ENCODE data around the gene CDSN.
A peak's percentile ranks its signal among the peaks of the same experiment; 100 is the strongest.

Gene CDSN

DNA sequence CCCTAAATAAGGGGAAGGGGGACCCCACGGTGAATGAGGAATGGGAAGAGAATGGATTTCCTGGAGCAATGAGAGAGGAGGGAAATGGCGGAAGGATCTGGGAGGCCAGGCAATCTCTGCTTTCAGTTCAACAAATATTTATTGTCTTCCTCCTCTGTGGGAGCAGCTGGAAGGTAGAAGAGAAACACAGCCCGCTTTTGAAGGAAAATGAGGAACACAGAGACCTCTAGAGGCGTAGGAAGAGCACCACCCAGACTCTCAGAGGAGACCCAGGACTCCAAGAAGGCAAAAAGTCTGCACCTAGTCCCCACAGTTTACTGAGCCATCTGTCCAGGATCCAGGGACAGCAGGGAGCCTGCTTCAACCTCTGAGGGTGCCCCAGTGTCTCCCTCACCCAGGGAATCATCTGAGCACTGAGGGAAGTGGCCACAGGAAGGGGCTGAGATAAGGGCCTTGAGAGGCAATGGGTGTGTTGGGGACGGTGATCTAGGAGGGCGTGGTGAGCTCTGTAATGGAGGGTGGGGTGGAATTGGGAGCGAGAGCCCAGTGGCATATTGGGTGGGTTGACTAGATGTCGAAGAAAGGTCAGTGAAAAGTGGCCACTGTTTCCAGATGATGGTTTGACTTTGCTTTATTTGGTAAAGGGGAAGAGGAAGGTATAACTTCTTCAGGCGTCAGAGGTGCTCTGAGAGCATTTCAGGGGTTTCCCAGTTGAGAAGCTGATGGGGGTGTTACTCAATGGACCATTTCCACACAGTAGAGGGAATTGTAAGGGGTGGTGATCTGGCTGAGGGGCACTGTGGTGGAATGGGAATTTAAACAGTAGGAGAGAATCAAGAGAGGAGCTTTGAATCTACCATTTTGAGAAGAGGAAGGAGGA, 5.0 kb downstream of the CDSN start:
- DNase-seq = no peak

DNA sequence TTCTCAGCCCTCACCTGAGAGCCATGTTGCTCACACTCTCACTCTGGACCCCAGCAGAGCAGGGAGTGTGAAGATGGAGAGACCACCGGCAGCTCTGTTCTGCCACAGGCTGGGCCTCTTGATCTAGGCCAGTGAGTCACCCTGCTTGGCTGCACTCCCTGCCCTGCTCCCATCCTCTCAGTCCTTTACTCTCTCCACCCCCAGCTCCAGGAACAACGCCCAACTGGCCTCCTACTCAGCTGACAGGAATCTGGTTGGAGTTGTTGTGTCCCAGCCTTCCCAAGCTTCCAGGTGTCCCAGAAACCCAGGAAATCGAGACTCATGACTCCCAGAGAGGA, 5.7 kb downstream of the CDSN start, which contains the start of gene PSORS1C1:
PSORS1C1 (plus strand) TSS at position 260 of the 338 bp plus-strand sequence. CDS start 14,833 bp downstream, outside the sequence.
- no peak for DNase-seq

DNA sequence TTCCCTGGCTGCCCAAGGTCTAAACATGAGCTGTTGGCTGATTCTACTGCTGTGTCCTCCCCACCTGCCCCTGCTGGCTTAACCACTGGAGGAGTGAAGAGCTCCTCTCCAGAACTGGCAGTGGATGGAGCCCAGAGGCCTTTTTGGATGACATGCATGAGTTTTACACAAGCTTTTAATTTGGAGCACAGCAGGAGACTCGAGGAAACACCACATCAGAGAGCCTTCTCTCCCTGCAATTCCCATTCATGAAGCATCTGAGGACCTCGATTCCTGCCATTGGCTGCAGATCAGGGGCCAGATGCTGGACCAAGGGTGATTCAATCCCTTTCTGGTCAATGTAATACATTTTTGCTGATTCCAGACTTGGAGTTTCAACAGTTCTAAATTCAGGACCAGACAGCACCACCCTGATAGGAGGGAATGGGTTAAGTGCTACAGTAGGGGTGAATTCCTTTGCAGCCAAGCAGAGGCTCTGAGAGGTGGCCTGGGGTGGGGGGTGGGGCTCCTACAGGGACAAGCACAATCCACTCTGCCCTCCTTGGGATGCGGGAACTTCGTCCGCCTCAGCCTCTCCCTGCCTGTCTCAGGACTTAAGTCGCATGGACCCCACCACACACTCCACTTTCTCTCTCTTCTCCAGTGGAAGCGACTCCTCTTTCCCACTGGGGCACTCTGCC, 6.2 kb downstream of the CDSN start:
- DNase-seq = no peak

DNA sequence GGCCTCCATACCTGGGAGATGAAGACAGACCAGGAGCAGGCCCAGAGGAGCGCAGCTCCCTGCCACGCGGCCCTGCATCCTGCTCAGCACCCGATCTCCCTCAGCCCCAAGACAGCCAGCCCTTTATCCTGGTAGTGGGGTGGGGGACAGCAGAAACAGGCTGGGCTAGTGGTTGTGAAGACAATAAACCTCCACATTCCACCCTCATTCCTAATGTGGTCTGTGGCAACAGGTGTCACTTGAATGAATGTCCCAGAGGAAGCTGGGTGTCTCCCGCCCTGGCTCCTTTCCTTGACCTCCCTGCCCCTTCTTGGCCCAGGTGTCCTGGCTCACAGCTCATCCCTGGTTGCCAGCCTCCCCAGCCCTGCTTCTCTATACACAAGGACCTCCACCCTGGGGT, 7.8 kb downstream of the CDSN start, which contains the start of gene C6orf15:
C6orf15 (minus strand) TSS at position 98 of the 400 bp plus-strand sequence; CDS start at position 78, 20 bp downstream.
- DNase-seq = no peak

DNA sequence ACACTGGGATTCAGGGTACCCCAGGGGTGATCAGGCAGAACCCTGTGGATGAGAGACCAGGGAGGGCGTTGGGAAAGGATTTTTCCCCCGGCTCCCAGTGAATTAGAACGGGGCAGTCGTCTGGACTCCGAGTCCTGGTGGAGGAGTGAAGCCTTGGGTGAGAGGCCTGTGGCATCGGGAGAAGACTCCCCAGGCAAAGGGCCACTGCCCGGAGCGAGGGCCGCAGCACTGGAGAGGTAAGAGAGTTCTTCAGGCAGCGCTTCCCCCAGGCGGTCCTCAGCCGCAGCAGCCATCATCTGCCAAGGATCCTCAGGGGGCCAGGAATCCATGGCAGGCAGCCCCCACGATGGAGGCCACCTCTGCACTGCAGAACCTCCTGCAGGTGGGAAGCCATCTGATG, 8.5 kb downstream of the CDSN start:
- no peak for DNase-seq

DNA sequence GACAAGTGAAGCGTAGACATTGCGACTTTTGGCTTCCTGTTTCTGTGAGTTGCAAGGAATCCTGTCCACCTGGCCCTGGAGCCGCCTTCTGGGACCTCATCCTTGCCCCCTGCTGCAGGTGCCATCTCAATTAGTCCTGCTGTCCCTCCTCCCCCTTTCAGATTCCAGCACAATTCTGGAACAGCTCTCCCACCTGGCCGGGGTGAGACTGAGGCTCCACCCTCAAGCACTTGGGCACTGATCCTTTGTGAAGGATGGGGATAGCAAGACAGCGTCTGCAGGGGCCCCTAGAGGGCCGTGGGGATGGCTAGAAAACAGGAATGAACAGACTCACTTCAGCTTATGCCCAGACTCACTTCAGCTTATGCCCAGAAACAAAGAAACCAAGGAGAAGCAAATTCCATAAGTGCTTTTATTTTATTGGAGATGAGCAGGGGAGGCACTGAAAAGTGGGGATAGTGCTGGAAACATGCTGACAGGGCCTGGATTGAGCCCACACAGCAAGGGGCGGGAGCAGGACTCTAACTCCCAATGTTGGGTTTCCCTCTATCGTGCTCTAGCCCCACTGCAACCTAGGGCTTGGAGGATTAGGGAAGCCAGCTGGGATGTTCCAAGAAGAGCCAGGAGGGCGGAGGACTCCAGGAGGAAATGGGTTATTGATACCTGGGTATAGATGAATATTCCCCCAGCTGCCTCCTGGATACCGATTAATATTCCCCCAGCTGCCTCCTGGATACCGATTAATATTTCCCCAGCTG, 9.2 kb downstream of the CDSN start:
- DNase-seq = no peak

DNA sequence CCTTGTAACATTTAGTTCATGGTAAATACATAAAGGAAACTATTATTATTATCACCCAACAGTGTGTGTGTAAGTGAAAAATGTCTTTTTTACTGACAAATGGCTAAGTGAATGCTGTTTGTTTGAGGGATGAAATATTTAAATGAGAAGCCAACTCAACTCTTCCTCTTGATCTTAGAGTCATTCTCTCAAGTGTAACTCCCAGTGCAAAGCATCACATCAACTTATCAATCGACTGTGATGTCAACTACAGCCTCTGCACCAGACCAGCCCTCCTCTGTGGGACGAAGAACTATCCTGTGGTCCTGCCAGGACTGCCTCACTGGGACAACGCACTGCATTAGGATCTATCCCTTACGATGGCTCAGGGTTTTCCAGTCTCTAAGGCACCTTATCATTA, 13.2 kb downstream of the CDSN start:
- no peak for DNase-seq

DNA sequence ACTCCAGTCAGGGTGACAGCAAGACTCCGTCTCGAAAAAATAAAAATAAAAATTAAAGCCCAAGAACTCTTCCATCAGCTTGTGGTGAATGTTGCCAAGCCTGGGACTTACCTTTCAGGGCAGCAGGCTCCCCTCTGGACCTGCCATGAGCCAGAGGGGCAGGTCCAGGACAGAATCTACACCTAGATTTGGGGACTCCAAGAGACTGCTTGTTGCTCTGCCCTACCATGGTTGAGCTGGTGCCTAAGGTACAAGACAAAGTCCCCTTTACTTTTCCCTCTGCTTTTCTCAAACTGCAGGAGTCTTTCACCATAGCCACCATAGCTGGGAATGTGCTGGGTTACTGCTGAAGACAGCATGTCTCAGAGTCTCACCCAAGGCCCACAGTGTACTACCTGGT, 17.1 kb downstream of the CDSN start:
- no peak for DNase-seq

DNA sequence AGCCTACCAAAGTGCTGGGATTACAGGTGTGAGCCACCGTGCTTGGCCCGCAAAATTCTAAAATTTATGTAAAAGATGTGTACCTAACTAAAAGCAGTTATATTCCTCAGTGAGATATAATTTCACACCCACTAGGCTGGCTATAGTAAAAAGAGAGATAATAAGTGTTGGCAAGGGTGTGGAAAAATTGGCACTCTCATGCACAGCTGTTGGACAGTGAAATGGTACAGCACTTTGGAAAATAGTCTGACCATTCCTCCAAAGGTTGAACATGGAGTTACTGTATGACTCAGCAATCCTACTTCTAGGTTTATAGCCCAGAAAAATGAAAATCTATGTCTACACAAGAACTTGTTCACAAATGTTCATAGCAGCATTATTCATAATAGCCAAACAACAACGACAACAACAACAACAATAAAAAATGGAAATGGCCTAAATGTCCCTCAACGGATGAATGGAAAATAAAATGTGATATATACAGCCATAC, 21.8 kb downstream of the CDSN start:
- no peak for DNase-seq

DNA sequence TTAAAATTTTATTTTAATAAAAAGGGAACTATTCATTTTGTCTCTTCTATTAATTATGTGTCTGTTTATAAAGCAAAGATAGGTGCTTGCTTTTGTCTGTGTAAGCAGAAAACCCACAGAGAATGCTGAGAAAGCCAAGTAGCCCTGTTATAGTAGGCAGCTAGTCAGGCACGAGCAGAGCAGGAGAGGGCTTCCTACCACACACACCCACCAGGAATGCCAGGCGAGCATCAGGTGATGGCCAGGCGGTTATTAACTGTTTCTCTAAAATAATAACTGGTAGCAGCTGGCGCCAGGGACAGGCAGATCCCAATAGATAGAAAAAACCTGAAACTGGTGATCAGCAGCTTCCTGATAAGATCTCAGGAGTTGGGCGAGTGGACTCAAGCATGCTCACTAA, 23.6 kb downstream of the CDSN start:
- DNase-seq = no peak

DNA sequence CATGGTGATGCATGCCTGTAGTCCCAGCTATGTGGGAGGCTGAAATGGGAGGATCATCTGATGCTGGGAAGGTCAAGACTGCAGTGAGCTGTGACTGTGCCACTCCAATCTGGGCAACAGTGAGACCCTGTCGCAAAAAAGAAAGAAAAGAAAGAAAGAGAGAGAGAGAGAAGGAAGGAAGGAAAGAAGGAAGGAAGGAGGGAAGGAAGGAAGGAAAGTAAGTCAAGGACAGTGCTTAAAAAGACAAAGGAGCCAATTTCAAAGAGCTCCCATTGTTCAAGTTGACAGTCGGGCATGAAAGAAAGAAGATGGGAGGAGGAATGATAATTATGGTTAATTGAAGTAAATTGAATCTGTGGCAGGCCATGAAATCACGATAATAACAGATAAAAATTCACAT, 24.0 kb downstream of the CDSN start:
- DNase-seq = no peak

DNA sequence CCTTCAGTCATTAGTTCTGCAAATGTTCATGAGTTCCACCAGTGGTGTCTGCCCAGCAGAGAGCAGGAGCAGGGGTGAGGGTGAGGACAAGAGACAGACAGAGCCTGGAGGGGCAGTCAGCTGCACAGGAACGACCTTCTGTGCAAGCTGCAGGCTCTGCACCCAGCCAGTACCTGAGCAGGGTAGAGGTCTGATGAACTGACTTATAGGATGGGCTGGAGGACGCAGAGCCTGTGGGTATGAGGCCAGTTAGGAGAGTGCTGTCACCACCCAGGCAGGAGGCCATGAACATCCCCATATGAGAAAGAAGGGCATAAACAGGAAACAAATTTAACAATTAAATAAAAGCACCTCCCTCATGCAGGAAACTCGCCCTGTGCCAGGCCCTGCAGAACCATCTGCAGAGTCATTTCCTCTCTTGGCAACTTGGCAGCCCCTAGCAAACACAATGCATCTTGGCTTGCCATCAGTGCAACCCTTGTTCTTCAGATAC, 25.8 kb downstream of the CDSN start:
- DNase-seq = peak; percentile 44

DNA sequence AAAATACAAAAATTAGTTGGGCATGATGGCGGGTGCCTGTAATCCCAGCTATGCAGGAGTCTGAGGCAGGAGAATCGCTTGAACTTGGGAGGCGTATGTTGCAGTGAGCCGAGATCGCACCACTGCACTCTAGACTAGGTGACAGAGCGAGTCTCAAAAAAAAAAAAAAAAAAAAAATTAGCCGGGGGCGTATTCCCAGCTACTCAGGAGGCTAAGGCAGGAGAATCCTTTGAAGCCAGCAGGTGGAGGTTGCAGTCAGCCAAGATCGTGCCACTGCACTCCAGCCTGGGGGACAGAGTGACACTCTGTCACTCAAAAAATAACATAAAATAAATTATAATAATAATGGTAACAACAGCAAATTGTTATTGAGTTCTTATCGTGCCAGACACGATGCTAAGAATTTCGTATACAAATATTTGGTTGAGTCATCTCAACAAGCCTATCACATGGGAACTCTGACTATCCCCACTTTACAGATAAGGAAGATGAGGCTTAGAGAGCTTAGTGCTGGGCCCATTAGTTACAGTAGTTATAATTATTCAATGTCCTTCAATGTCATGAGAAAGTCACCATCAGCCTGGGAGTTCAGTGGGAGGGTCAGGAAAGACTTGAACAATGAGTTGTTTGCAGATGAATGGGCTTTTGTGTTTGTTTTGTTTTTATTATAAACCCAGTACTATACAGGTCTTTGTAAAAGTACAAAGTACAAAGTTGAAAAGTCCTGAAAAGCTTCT, 27.3 kb downstream of the CDSN start:
- no peak for DNase-seq

DNA sequence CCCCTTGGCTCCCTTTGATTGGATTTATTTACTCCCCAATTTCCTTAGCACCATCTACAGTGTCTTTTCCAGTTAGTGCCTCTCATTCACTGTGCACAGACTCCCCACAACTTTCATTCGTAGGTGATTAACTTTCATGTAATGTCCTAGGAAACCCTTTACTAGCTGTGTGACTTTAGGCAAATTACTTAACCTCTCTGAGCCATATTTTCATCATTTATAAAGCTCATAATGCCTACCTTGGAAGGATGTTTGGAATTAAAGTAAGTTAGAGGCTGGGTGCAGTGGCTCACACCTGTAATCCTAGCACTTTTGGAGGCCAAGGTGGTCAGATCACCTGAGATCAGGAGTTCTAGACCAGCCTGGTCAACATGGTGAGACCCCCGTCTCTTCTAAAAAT, 28.0 kb downstream of the CDSN start:
- DNase-seq = no peak

DNA sequence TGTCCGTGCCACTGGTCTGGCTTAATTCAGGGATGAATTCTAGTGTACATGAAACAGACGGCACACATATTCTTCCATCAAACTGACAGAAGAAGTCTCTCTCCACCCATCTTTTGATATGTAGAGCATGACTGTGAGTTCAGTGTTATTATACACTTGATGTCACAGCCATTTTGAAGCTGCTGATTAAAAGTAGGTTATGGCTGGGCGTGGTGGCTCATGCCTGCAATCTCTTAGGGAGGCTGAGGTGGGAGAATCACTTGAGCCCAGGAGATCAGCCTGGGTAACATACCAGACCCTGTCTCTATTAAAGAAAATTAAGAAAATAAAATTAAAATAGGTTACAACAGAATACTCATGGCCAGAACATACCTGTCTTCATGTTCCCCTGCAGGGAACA, 28.6 kb downstream of the CDSN start:
- no peak for DNase-seq

DNA sequence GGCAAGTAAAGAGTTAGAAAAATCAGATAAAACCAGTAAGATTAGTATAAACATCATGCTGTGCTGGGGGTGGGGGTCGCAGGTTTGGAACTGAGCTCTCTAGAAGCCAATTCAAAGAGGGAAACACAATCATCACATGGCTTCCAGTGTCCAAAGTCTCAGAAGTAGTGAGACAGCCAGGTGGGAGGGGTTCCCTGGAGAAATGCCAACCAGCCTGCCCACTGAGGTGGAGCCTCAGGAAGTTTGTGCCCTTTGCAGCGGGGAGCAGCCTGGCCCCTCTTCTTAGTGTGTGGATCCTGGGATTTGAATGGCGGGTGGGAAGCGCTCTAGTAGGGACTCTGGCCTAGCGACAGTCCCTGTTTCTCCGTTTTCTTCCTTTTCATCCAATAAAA, 29.3 kb downstream of the CDSN start:
- DNase-seq = no peak

DNA sequence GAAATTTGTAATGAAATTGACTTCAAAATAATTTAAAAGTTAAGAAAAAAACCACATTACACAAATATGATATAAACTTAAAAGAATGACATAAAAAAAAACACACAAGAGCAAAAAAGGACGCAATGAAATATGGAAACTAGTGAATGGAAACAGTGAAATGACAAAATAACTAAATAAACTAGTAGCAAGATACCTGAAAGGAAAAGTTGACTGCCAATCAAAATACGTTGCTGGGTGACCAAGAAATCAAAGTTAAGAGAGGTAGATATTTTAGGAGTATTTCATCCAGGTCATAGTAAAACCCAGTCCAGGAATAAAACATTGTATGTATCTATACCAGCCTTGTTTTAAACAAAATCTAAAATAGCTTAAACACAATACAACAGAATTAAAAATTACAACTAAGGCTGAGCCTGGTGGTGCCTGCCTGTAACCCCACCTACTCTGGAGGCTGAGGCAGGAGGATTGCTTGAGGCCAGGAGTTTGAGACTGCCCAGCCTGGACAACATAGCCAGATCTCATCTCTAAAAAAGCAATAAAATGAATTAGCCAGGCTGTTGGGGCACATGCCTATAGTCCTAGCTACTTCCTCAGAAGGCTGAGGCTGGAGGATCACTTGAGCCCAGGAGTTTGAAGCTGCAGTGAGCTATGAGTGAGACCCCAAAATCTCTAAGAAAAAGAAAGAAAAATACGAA, 29.8 kb downstream of the CDSN start:
- no peak for DNase-seq

DNA sequence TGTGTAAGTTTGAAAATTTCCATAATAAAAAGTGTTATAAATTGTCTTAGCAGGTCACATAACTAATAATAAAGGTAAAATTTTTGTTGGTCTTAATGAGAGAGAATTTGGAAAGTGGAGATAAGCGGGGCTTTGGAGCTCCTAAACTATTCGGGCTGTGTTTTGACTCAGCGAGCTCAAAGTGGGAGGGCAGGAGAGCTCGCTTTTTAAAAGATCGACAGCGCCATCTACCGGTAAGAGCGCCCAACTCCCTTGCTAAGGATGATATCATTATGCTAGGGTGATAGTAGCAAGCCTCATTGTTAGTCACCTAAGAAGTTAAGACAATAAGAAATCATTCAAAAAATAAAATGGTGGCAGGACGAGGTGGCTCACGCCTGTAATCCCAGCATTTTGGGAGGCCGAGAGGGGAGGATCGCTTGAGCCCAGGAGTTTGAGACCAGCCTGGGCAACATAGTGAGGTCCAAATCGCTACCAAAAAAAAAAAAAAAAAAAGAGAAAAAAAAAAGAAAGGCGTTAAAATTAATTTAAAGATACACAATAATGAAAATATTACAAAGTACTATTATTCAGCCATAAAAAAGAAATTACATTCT, 32.7 kb downstream of the CDSN start:
- peak; percentile 90 for DNase-seq

DNA sequence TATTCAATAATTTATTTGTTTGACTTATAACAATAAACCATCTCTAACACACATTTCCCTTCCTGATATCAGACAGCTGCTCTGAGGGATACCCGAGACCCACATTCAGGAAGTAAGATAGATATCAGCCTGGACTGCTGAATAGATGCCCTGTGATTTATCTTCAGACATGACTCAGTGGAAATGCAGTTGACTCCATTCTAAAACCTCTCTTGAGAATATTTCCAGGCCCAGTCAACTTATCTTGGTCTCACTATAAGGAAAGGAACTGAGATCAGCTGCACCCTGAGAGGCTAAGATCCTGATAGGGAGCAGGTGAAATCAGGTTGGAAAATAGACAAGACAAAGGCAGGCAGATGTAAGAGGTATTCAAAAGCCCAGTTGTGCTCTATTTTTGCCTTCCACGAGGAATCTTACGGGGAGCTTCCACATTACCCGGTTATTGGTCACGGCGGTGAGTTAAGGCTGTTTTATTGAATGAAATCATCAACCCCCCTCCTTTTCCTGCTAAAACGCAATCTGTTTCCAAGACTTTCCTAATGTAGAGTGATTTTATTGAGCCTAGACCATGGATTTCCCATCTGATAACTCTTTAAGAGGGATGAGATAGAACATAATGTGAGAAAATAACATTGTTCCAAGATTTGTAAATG, 33.3 kb downstream of the CDSN start:
- DNase-seq = no peak

DNA sequence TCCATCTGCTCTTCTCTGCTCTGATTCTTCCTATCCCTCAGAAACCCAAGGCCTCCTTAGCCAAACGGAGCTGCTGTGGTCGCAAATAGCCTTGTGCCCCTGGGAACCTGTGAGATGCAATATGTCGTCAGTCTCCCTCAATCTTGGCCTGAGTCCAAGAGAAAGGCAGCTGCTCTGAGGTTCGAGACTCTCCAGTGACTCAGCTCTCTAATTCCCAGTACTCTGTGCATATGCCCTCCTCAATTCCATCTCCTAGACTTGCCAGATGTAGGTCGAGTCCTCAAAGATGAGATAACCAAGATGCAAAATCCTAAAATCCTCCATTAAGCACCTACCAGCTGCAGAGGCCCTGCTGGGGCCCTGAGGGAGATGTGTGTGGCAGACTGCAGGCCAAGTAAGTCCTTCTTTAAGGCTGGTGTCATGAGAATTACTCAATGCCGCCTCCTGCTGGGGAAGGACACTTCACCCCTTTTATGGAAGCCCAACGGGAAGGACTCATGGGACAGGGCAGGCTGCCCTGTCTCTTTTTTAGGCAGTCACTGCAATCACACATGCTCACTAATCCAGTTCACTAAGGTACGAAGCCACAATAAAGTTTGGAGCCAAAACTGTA, 36.4 kb downstream of the CDSN start:
- DNase-seq = peak; percentile 51
